Stimulated activated CD4-positive, alpha-beta T cell treated with anti-CD3 and anti-CD28 coated beads, Interleukin-12 subunit alpha, Interleukin-12 subunit beta, amount 100 ng/mL, for 48 hours (primary cell): Measurements from ENCODE around the gene SPATA2L.
A peak's percentile ranks its signal among the peaks of the same experiment; 100 is the strongest.
"Not testable (repeated sequence)": the region's sequence is repeated elsewhere in the genome, so short reads cannot be mapped to it uniquely, and the experiment has no call there.

Experiments
- DNase-seq, 3 donors: peaks; one replicate each; pipeline ENCODE4 v3.0.0-alpha.2; 2020; ENCODE audit warnings: low read depth in 2 of 3, low spot score in 1 of 3

The SPATA2L gene

GRCh38 chr16:89691986-89692569 lies 9.4 kb downstream of the SPATA2L start:
- DNase-seq = no peak

- DNase-seq = no peak
Measured at GRCh38 chr16:89691231-89691985, 10.1 kb downstream of the SPATA2L start.

GRCh38 chr16:89690392-89690901 lies 11.1 kb downstream of the SPATA2L start:
- no peak for DNase-seq

- not testable (repeated sequence) for DNase-seq
Measured at GRCh38 chr16:89689621-89690020, 11.9 kb downstream of the SPATA2L start.

- DNase-seq = no peak
Measured at GRCh38 chr16:89689142-89689541, 12.4 kb downstream of the SPATA2L start.

GRCh38 chr16:89688395-89688794 lies 13.1 kb downstream of the SPATA2L start:
- no peak for DNase-seq

GRCh38 chr16:89687092-89687940 lies 14.2 kb downstream of the SPATA2L start:
- no peak for DNase-seq

GRCh38 chr16:89686520-89687091 lies 14.9 kb downstream of the SPATA2L start, which contains the start of gene CDK10:
TSS of gene CDK10 (plus strand) at chr16:89686689. CDS start at chr16:89686711, 22 bp downstream.
- peak; percentile 85 to 91 (median 88) for DNase-seq

GRCh38 chr16:89685916-89686315 lies 15.6 kb downstream of the SPATA2L start:
- DNase-seq = no peak

GRCh38 chr16:89678258-89678657 lies 23.2 kb downstream of the SPATA2L start:
- DNase-seq = no peak

- DNase-seq = no peak
Measured at GRCh38 chr16:89672177-89672941, 29.1 kb downstream of the SPATA2L start.

- not testable (repeated sequence) for DNase-seq
Measured at GRCh38 chr16:89671565-89671964, 29.9 kb downstream of the SPATA2L start.

- no peak for DNase-seq
Measured at GRCh38 chr16:89670496-89671431, 30.7 kb downstream of the SPATA2L start.

- DNase-seq = no peak
Measured at GRCh38 chr16:89669755-89670154, 31.8 kb downstream of the SPATA2L start.

- no peak for DNase-seq
Measured at GRCh38 chr16:89668790-89669158, 32.7 kb downstream of the SPATA2L start.

GRCh38 chr16:89667633-89668032 lies 33.9 kb downstream of the SPATA2L start:
- no peak for DNase-seq

- not testable (repeated sequence) for DNase-seq
Measured at GRCh38 chr16:89667000-89667399, 34.5 kb downstream of the SPATA2L start.

GRCh38 chr16:89664238-89664637 lies 37.3 kb downstream of the SPATA2L start:
- not testable (repeated sequence) for DNase-seq

- DNase-seq = no peak
Measured at GRCh38 chr16:89661215-89661614, 40.3 kb downstream of the SPATA2L start.
